ENCODE data around the gene FOXA1.

FOXA1 gene

GRCh38 chr14:37594971-37595808 lies at the start of gene FOXA1, which contains the start of gene TTC6:
Gene FOXA1, minus strand, starts transcription at chr14:37595249. Its CDS starts 277 bp downstream, at chr14:37594972.
Gene TTC6, plus strand, starts transcription at chr14:37595629. Its CDS starts 26,436 bp downstream, at chr14:37622065.
- in situ Hi-C loops (cut with HindIII; ENCODE audit: low sequenced_read_pairs): no loop called here
- TF ChIP-seq CTCF (IDR thresholded peaks at IDR 0.05; ENCODE audit: low read depth, low read length): no peak
- no peak for DNase-seq (ENCODE audit: low read depth, low spot score)
- peak within 1 kb of the TSS; percentile 56 for H3K4me3 ChIP-seq (ENCODE audit: low read depth, low read length)

- in situ Hi-C loops (cut with HindIII; ENCODE audit: low sequenced_read_pairs): no loop called here
- TF ChIP-seq CTCF (IDR thresholded peaks at IDR 0.05; ENCODE audit: low read depth, low read length): no peak
- no peak overlapping the region for H3K4me3 ChIP-seq (ENCODE audit: low read depth, low read length)
- no peak for DNase-seq (ENCODE audit: low read depth, low spot score)
These were observed 48.7 kb upstream of the FOXA1 start for GRCh38 chr14:37643701-37644100.

- in situ Hi-C loops (cut with HindIII; ENCODE audit: low sequenced_read_pairs): no loop called here
- DNase-seq (ENCODE audit: low read depth, low spot score): no peak
- TF ChIP-seq CTCF (IDR thresholded peaks at IDR 0.05; ENCODE audit: low read depth, low read length): no peak
- no peak overlapping the region for H3K4me3 ChIP-seq (ENCODE audit: low read depth, low read length)
These were observed 47.1 kb upstream of the FOXA1 start for GRCh38 chr14:37642125-37642524.

GRCh38 chr14:37641117-37641516 lies 46.1 kb upstream of the FOXA1 start:
- DNase-seq (ENCODE audit: low read depth, low spot score): no peak
- no peak for TF ChIP-seq CTCF (IDR thresholded peaks at IDR 0.05; ENCODE audit: low read depth, low read length)
- no peak overlapping the region for H3K4me3 ChIP-seq (ENCODE audit: low read depth, low read length)
- in situ Hi-C loops (cut with HindIII; ENCODE audit: low sequenced_read_pairs): no loop called here

GRCh38 chr14:37638599-37638998 lies 43.5 kb upstream of the FOXA1 start:
- DNase-seq (ENCODE audit: low read depth, low spot score): no peak
- H3K4me3 ChIP-seq (ENCODE audit: low read depth, low read length): no peak overlapping the region
- in situ Hi-C loops (cut with HindIII; ENCODE audit: low sequenced_read_pairs): no loop called here

GRCh38 chr14:37637341-37637740 lies 42.3 kb upstream of the FOXA1 start:
- no peak for DNase-seq (ENCODE audit: low read depth, low spot score)
- TF ChIP-seq CTCF (IDR thresholded peaks at IDR 0.05; ENCODE audit: low read depth, low read length): no peak
- no peak overlapping the region for H3K4me3 ChIP-seq (ENCODE audit: low read depth, low read length)
- in situ Hi-C loops (cut with HindIII; ENCODE audit: low sequenced_read_pairs): no loop called here

More at GRCh38 chr14:37638599-37638998, 43.5 kb upstream of the FOXA1 start:
- TF ChIP-seq CTCF (IDR thresholded peaks at IDR 0.05; ENCODE audit: low read depth, low read length): no peak

Measured in astrocyte of the spinal cord (primary cell).